HG03520 (cell line): Measurements from ENCODE around the gene PDGFD.

Experiments used
- ATAC-seq: cut with Tn5 transposase; IDR thresholded peaks from one replicate; pipeline ENCODE4 v1.9.1; 2021; ENCODE audit warnings: mild to moderate bottlenecking, moderate library complexity; ENCODE audit not compliant: unreplicated experiment

The PDGFD gene

GRCh38 chr11:103927535-103927934 is 236.4 kb downstream of the PDGFD start:
- no peak for ATAC-seq

- ATAC-seq = no peak
Measured at GRCh38 chr11:103926990-103927389, 237.0 kb downstream of the PDGFD start.

- no peak for ATAC-seq
Measured at GRCh38 chr11:103924166-103925013, 239.6 kb downstream of the PDGFD start.

GRCh38 chr11:103923451-103923931 is 240.5 kb downstream of the PDGFD start:
- ATAC-seq = no peak

- no peak for ATAC-seq
Measured at GRCh38 chr11:103920933-103921332, 243.0 kb downstream of the PDGFD start.

- peak; percentile 50 for ATAC-seq
Measured at GRCh38 chr11:103920449-103920848, 243.5 kb downstream of the PDGFD start.

- no peak for ATAC-seq
Measured at GRCh38 chr11:103910721-103911120, 253.2 kb downstream of the PDGFD start.

- ATAC-seq = no peak
Measured at GRCh38 chr11:103907548-103908455, 256.1 kb downstream of the PDGFD start.

GRCh38 chr11:103907136-103907535 is 256.8 kb downstream of the PDGFD start:
- no peak for ATAC-seq

- no peak for ATAC-seq
Measured at GRCh38 chr11:103906291-103906867, 257.6 kb downstream of the PDGFD start.

- peak; percentile 87 for ATAC-seq
Measured at GRCh38 chr11:103904324-103904667, 259.7 kb downstream of the PDGFD start.

- ATAC-seq = peak; percentile 80
Measured at GRCh38 chr11:103903621-103904323, 260.2 kb downstream of the PDGFD start.

- ATAC-seq = no peak
Measured at GRCh38 chr11:103902994-103903393, 261.0 kb downstream of the PDGFD start.

- ATAC-seq = no peak
Measured at GRCh38 chr11:103901656-103902055, 262.3 kb downstream of the PDGFD start.

GRCh38 chr11:103898577-103899336 is 265.2 kb downstream of the PDGFD start:
- peak; percentile 67 for ATAC-seq

- peak; percentile 50 for ATAC-seq
Measured at GRCh38 chr11:103898065-103898464, 265.9 kb downstream of the PDGFD start.

GRCh38 chr11:103897160-103897936 is 266.6 kb downstream of the PDGFD start:
- no peak for ATAC-seq

- ATAC-seq = no peak
Measured at GRCh38 chr11:103895106-103895505, 268.8 kb downstream of the PDGFD start.

- ATAC-seq = no peak
Measured at GRCh38 chr11:103894673-103895072, 269.3 kb downstream of the PDGFD start.
